DMS 273 treated with DMSO at 0.1 percent for 48 hours (cell line): Measurements from ENCODE around the gene CLSTN1.

Experiments used
- DNase-seq: peaks from one replicate; lab custom pipeline; 2025; lab: John Stamatoyannopoulos, UW

The CLSTN1 gene

GRCh38 chr1:9711466-9712020 lies 112.2 kb downstream of the CLSTN1 start:
- DNase-seq: no peak

- DNase-seq: no peak
Measured at GRCh38 chr1:9710037-9710436, 113.7 kb downstream of the CLSTN1 start.

GRCh38 chr1:9706178-9706577 lies 117.6 kb downstream of the CLSTN1 start:
- DNase-seq: no peak

GRCh38 chr1:9705337-9706093 lies 118.2 kb downstream of the CLSTN1 start:
- DNase-seq: no peak

- no peak for DNase-seq
Measured at GRCh38 chr1:9703681-9704080, 120.1 kb downstream of the CLSTN1 start.

- no peak for DNase-seq
Measured at GRCh38 chr1:9703165-9703509, 120.6 kb downstream of the CLSTN1 start.

GRCh38 chr1:9701665-9702064 lies 122.1 kb downstream of the CLSTN1 start:
- no peak for DNase-seq

GRCh38 chr1:9700340-9700739 lies 123.4 kb downstream of the CLSTN1 start:
- DNase-seq: no peak

GRCh38 chr1:9699361-9699760 lies 124.4 kb downstream of the CLSTN1 start:
- no peak for DNase-seq

- DNase-seq: no peak
Measured at GRCh38 chr1:9696793-9697192, 127.0 kb downstream of the CLSTN1 start.

- no peak for DNase-seq
Measured at GRCh38 chr1:9691691-9692090, 132.1 kb downstream of the CLSTN1 start.

GRCh38 chr1:9691108-9691445 lies 132.7 kb downstream of the CLSTN1 start:
- no peak for DNase-seq

GRCh38 chr1:9690440-9691107 lies 133.2 kb downstream of the CLSTN1 start:
- no peak for DNase-seq

- no peak for DNase-seq
Measured at GRCh38 chr1:9689971-9690381, 133.8 kb downstream of the CLSTN1 start.

- DNase-seq: no peak
Measured at GRCh38 chr1:9689011-9689706, 134.6 kb downstream of the CLSTN1 start.

- DNase-seq: no peak
Measured at GRCh38 chr1:9688599-9688998, 135.2 kb downstream of the CLSTN1 start.

- DNase-seq: no peak
Measured at GRCh38 chr1:9687874-9688582, 135.7 kb downstream of the CLSTN1 start.

GRCh38 chr1:9687120-9687873 lies 136.5 kb downstream of the CLSTN1 start:
- no peak for DNase-seq

GRCh38 chr1:9684801-9685200 lies 139.0 kb downstream of the CLSTN1 start:
- DNase-seq: no peak

GRCh38 chr1:9680828-9681227 lies 142.9 kb downstream of the CLSTN1 start:
- no peak for DNase-seq

GRCh38 chr1:9680091-9680490 lies 143.7 kb downstream of the CLSTN1 start:
- DNase-seq: no peak
